ENCODE data around the gene MORN5.
A peak's percentile ranks its signal among the peaks of the same experiment; 100 is the strongest.

Gene MORN5

GRCh38 chr9:122217640-122218039, 57.9 kb downstream of the MORN5 start:
- DNase-seq = no peak

- no peak for DNase-seq
These were observed 58.6 kb downstream of the MORN5 start for GRCh38 chr9:122218071-122218934.

GRCh38 chr9:122218935-122219855, 59.5 kb downstream of the MORN5 start:
- no peak for DNase-seq

- no peak for DNase-seq
These were observed 60.4 kb downstream of the MORN5 start for GRCh38 chr9:122219856-122220672.

GRCh38 chr9:122220673-122221182, 61.0 kb downstream of the MORN5 start:
- no peak for DNase-seq

GRCh38 chr9:122221183-122221811, 61.6 kb downstream of the MORN5 start:
- DNase-seq = no peak

- DNase-seq = no peak
These were observed 63.1 kb downstream of the MORN5 start for GRCh38 chr9:122222791-122223190.

- no peak for DNase-seq
These were observed 63.7 kb downstream of the MORN5 start for GRCh38 chr9:122223435-122223834.

GRCh38 chr9:122225312-122226141, 65.8 kb downstream of the MORN5 start:
- DNase-seq = no peak

GRCh38 chr9:122226142-122226757, 66.5 kb downstream of the MORN5 start:
- no peak for DNase-seq

GRCh38 chr9:122226758-122227574, 67.3 kb downstream of the MORN5 start:
- no peak for DNase-seq

- peak; percentile 47 for DNase-seq
These were observed 67.8 kb downstream of the MORN5 start for GRCh38 chr9:122227575-122227900.

- no peak for DNase-seq
These were observed 68.5 kb downstream of the MORN5 start for GRCh38 chr9:122228191-122228567.

- no peak for DNase-seq
These were observed 69.1 kb downstream of the MORN5 start, which contains the start of gene LHX6 for GRCh38 chr9:122228568-122229484. Gene LHX6 (minus strand): TSS chr9:122228957. CDS start chr9:122228740, 217 bp downstream.

GRCh38 chr9:122229485-122229837, 69.8 kb downstream of the MORN5 start:
- no peak for DNase-seq

GRCh38 chr9:122232796-122233306, 73.1 kb downstream of the MORN5 start:
- no peak for DNase-seq

GRCh38 chr9:122234022-122234748, 74.5 kb downstream of the MORN5 start:
- DNase-seq = no peak

- no peak for DNase-seq
These were observed 77.0 kb downstream of the MORN5 start for GRCh38 chr9:122236681-122237080.
